HepG2 (cell line): ENCODE measurements around the gene SCRG1. TPM values are rescaled to one million over a fixed set of nuclear protein-coding genes. Genes with fewer than 3 reads are reported as not detected.

Experiments
- ATAC-seq: fragments of 200-7000 bp; cut with Tn5 transposase; 3 replicates; pipeline ENCODE4 v1.9.1; 2020; ENCODE audit warnings: mild to moderate bottlenecking, moderate library complexity
- BruUV-seq: library from RNA; stranded (reverse); fragments of 400-500 nt; replicated peaks from 2 replicates; lab custom pipeline; 2021; lab: Mats Ljungman, UMichigan
- CTCF ChIA-PET: fragments of 300-600 bp; formaldehyde crosslinking; extraction: SDS; loops from one replicate; lab custom pipeline; 2021; ENCODE audit warnings: low total read pairs, inconsistent platforms, low intra/inter-chr PET ratio; lab: Yijun Ruan, JAX
- POLR2A ChIA-PET: fragments of 350-600 bp; sonication (Branson Sonifier 250); formaldehyde crosslinking; loops from one replicate; lab custom pipeline; 2020; ENCODE audit warnings: antibody characterized with exemption, inconsistent platforms; lab: Yijun Ruan, JAX
- DNase-seq: peaks from one replicate; pipeline ENCODE4 v3.0.0-alpha.2; 2015; ENCODE audit warnings: low spot score
- FAIRE-seq: peaks from 3 replicates; lab custom pipeline; 2011; peaks lifted over from hg19 to GRCh38; lab: Jason Lieb, UNC
- H2AFZ ChIP-seq: one replicate; pipeline ENCODE4 v1.6.1; 2011; ENCODE audit warnings: low read length, inconsistent platforms
- H3K27ac ChIP-seq: fragments of 300-600 bp; 3 replicates; pipeline ENCODE4 v1.8.0; 2011; ENCODE audit warnings: mixed run types, mild to moderate bottlenecking, mixed read lengths, low read length, inconsistent platforms; ENCODE audit not compliant: insufficient read depth; ENCODE audit errors: extremely low read length
- H3K27me3 ChIP-seq, 2 experiments: fragments of 200-600 bp in 1 of 2; 2 replicates in 1 of 2; 3 replicates in 1 of 2; pipeline versions ENCODE4 v1.6.0 to v1.8.0; 2011; ENCODE audit warnings: low read length in 2 of 2, mild to moderate bottlenecking in 2 of 2, moderate library complexity in 2 of 2, inconsistent platforms in 1 of 2; ENCODE audit not compliant: insufficient read depth in 2 of 2, control insufficient read depth in 1 of 2
- H3K36me3 ChIP-seq, 2 experiments: fragments of 200-600 bp in 1 of 2; replicated peaks in 1 of 2; 2 replicates in 1 of 2; 3 replicates in 1 of 2; pipeline versions ENCODE4 v1.5.1 to v1.8.0; 2011; ENCODE audit warnings: low read length in 2 of 2, inconsistent platforms in 1 of 2; ENCODE audit not compliant: insufficient read depth in 2 of 2, control insufficient read depth in 1 of 2
- H3K4me1 ChIP-seq: 2 replicates; pipeline ENCODE4 v1.5.1; 2012; ENCODE audit warnings: low read length, inconsistent platforms; ENCODE audit not compliant: insufficient read depth
- H3K4me2 ChIP-seq: 2 replicates; pipeline ENCODE4 v1.6.0; 2011; ENCODE audit warnings: low read depth, low read length, inconsistent platforms
- H3K4me3 ChIP-seq, 3 experiments: fragments of 200-600 bp in 1 of 3; sonication (generic), shearing (Covaris generic) in 1 of 3; replicated peaks in 1 of 3; 2 replicates each; pipeline ENCODE4 v1.5.1; 2011 to 2016; ENCODE audit warnings: low read length in 3 of 3, inconsistent platforms in 2 of 3, low read depth in 2 of 3, mild to moderate bottlenecking in 2 of 3, control low read depth in 1 of 3, mixed read lengths in 1 of 3; ENCODE audit not compliant: insufficient read depth in 1 of 3
- H3K79me2 ChIP-seq: one replicate; pipeline ENCODE4 v1.6.1; 2011; ENCODE audit warnings: low read length, inconsistent platforms; ENCODE audit not compliant: insufficient read depth
- H3K9ac ChIP-seq: 2 replicates; pipeline ENCODE4 v1.6.0; 2011; ENCODE audit warnings: mild to moderate bottlenecking, low read depth, low read length, inconsistent platforms; ENCODE audit not compliant: insufficient read depth
- H3K9me3 ChIP-seq: 2 replicates; pipeline ENCODE4 v1.5.1; 2012; ENCODE audit warnings: mild to moderate bottlenecking, low read length
- H4K20me1 ChIP-seq: 2 replicates; pipeline ENCODE4 v1.6.0; 2011; ENCODE audit warnings: inconsistent platforms, mild to moderate bottlenecking, low read length, moderate library complexity; ENCODE audit not compliant: insufficient read depth
- ARNTL ChIP-seq: sonication (generic); formaldehyde crosslinking; IDR thresholded peaks from 2 replicates; pipeline ENCODE4 v1.4.0; 2020; ENCODE audit warnings: mild to moderate bottlenecking, missing genetic modification reagents
- ELF3 ChIP-seq: IDR thresholded peaks from 2 replicates; pipeline ENCODE4 v1.6.1; 2016; ENCODE audit warnings: missing genetic modification reagents, missing compliant biosample characterization
- KAT8 ChIP-seq: IDR thresholded peaks from 2 replicates; pipeline ENCODE4 v1.6.1; 2016; ENCODE audit warnings: missing genetic modification reagents, missing compliant biosample characterization
- LCORL ChIP-seq, 2 experiments: fragments of 450-650 bp in 1 of 2; sonication (generic) in 1 of 2; formaldehyde crosslinking in 1 of 2; IDR thresholded peaks; 2 replicates each; pipeline versions ENCODE4 v1.5.0 to v1.6.1; 2017 to 2020; ENCODE audit warnings: antibody characterized with exemption in 1 of 2, missing genetic modification reagents in 1 of 2
- NFYC ChIP-seq: IDR thresholded peaks from 2 replicates; pipeline ENCODE4 v1.6.1; 2016; ENCODE audit warnings: missing genetic modification reagents, missing compliant biosample characterization
- PHF20 ChIP-seq: sonication (generic); formaldehyde crosslinking; IDR thresholded peaks from 2 replicates; pipeline ENCODE4 v1.5.0; 2020; ENCODE audit warnings: mild to moderate bottlenecking, missing genetic modification reagents
- REL ChIP-seq: sonication (generic); formaldehyde crosslinking; conservative IDR thresholded peaks from 2 replicates; pipeline ENCODE4 v1.8.0; 2022; ENCODE audit warnings: mild to moderate bottlenecking, missing genetic modification reagents, moderate library complexity
- SALL2 ChIP-seq: sonication (generic); formaldehyde crosslinking; IDR thresholded peaks from 2 replicates; pipeline ENCODE4 v1.8.1; 2023; ENCODE audit warnings: mild to moderate bottlenecking, missing genetic modification reagents, inconsistent platforms
- TEAD3 ChIP-seq: optimal IDR thresholded peaks from 2 replicates; pipeline ENCODE3; 2016; ENCODE audit warnings: borderline replicate concordance
- TMF1 ChIP-seq: sonication (generic); formaldehyde crosslinking; IDR thresholded peaks from 2 replicates; pipeline ENCODE4 v1.8.1; 2022; ENCODE audit warnings: low read depth, missing genetic modification reagents
- ZMYM2 ChIP-seq: sonication (generic); formaldehyde crosslinking; IDR thresholded peaks from 2 replicates; pipeline ENCODE4 v1.8.0; 2022; ENCODE audit warnings: mild to moderate bottlenecking, missing genetic modification reagents
- ZNF292 ChIP-seq: sonication (generic); formaldehyde crosslinking; IDR thresholded peaks from 2 replicates; pipeline ENCODE4 v1.8.1; 2022; ENCODE audit warnings: mild to moderate bottlenecking, low read depth, missing genetic modification reagents, borderline replicate concordance
- ZNF672 ChIP-seq: sonication (generic); formaldehyde crosslinking; IDR thresholded peaks from 2 replicates; pipeline ENCODE4 v1.8.1; 2022; ENCODE audit warnings: missing genetic modification reagents
- ZNF788 ChIP-seq: sonication (generic); formaldehyde crosslinking; IDR thresholded peaks from 2 replicates; pipeline ENCODE4 v1.5.0; 2020; ENCODE audit warnings: mild to moderate bottlenecking, missing genetic modification reagents, borderline replicate concordance
- WGBS: methylation state at CpG from one replicate; pipeline ENCODE4 v1.1.6; 2017; ENCODE audit warnings: low lambda C conversion rate; 5-methylcytosine and 5-hydroxymethylcytosine counted together
- in situ Hi-C: cut with HindIII; loops from 2 replicates; pipeline ENCODE4 v1.10.0; 2017; ENCODE audit warnings: low pct_unique_long_range_greater_than_20kb; ENCODE audit not compliant: extremely low pct_ligation_motif_present
- intact Hi-C: fragments of 100-400 bp; cut with micrococcal nuclease; formaldehyde crosslinking; loops from one replicate; pipeline ENCODE4 v1.10.0; 2022; ENCODE audit not compliant: unreplicated experiment
- polyA plus RNA-seq, 8 experiments: library from polyadenylated mRNA; depleted of rRNA in 3 of 8; stranded (reverse) in 7 of 8; unstranded in 1 of 8; fragments of >200 nt; fragmentation: Illumina TruSeq in 4 of 8; extraction: Trizol in 4 of 8; gene quantifications; 2 replicates each; pipeline versions ENCODE4 v1.2.1 to v1.2.3, GENCODE V29; 2011 to 2016; ENCODE audit warnings: low read depth in 4 of 8, missing spikeins in 1 of 8, mixed read lengths in 1 of 8; ENCODE audit not compliant: insufficient read depth in 1 of 8
- total RNA-seq, 5 experiments: library from RNA; depleted of rRNA; stranded (reverse); fragments of >200 nt; fragmentation: Illumina TruSeq; extraction: Trizol; gene quantifications; 2 replicates each; pipeline ENCODE4 v1.2.3, GENCODE V29; 2016; ENCODE audit warnings: low read depth in 1 of 5
- TF ChIP-seq, protein P1 (sequence below): IDR thresholded peaks from 2 replicates; pipeline ENCODE4 v1.6.1; 2016; ENCODE audit warnings: missing compliant biosample characterization, missing genetic modification reagents, borderline replicate concordance
- TF ChIP-seq, protein P2 (sequence below): sonication (generic); formaldehyde crosslinking; IDR thresholded peaks from 2 replicates; pipeline ENCODE4 v1.4.0; 2020; ENCODE audit warnings: missing genetic modification reagents

Gene SCRG1
- total and polyA plus RNA-seq, 2 of the 13 experiments (the other 11 are each of a cell fraction or from before 2014, with no cell fraction given): not detected

DNA sequence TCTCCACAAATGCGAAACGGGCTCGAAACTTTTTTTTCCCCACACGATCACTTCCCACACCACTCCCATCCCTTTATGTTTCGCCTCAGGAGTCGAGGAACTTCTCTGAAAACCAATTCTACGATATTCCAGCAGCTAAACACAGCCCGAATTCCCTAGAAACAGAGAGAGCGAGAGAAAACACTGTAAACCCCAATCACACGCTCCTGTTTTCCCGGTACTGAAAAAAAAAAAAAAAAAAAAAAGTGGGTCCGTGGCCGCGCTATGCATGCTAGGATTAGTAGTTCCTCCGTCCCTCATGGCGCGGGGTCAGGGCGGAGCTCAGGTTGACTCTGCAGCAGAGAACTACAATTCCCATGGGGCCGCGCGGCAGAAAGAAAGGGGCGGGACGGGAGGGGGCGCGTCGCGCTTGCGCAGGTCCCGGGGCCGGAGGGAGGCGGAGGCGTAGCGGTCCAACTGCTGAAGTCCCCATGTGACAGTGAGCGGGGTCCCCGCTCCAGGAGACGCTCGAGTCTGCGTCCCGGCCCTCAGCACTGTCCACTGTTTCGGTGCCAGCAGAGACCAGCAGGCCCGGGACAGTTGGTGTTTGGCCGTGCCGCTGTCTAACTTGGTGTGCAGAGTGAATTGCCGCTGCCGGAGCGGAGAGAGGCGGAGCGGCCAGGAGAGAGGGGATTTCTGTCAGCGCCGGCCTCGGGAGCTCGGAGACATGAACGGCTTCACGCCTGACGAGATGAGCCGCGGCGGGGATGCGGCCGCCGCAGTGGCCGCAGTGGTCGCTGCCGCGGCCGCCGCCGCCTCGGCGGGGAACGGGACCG, 28.2 kb downstream of the SCRG1 start, which contains the start of gene SAP30:
TSS of gene SAP30 (plus strand) at position 478 of the 815 bp plus-strand sequence. CDS start at position 707, 229 bp downstream.
- H3K9ac ChIP-seq: peak within 1 kb of the TSS; percentile 87
- H3K4me1 ChIP-seq: peaks cover 17% of the 10 kb centered on the region
- peak within 1 kb of the TSS; percentile 91 to 94 (median 92) for H3K4me3 ChIP-seq
- H3K36me3 ChIP-seq: peaks cover 0 to 2% of the 10 kb centered on the region in 2 experiments; a peak in 3 of 5 replicates
- in situ Hi-C loops: loop anchor here (5.0 kb wide), 1 partner anchor 38 kb away; the partner anchor contains the start of gene HMGB2
- H3K4me2 ChIP-seq: peak within 1 kb of the TSS; percentile 97
- peaks cover 28% of the 10 kb centered on the region for H3K79me2 ChIP-seq
- peak within 1 kb of the TSS; percentile 91 for H3K27ac ChIP-seq
- H2AFZ ChIP-seq: peak within 1 kb of the TSS; percentile 92
- CTCF ChIA-PET: no interaction called here
- no peaks in the 10 kb centered on the region for H4K20me1 ChIP-seq
- no TSS peak for BruUV-seq
- FAIRE-seq (peak; percentile 80), DNase-seq (peak; percentile 95), ATAC-seq (peak; percentile 89)
- no peaks in the 10 kb centered on the region for H3K9me3 ChIP-seq
- intact Hi-C loops: loop anchor here (1.0 kb wide), 1 partner anchor 36 kb away; the partner anchor contains the start of gene HMGB2
- POLR2A ChIA-PET: interaction anchor here (0.7 to 6.1 kb wide), 5 partner anchors 10 to 119 kb away, joined by 3 to 109 read pairs (median 3); partner anchors contain the start of gene HMGB2
- WGBS: 4% methylated on average over 24 of the region's 72 CpGs
- H3K27me3 ChIP-seq: no peaks in the 10 kb centered on the region; a peak in 1 of 5 replicates
- TF ChIP-seq ZNF788 (CRISPR knock-in tag) (peak; percentile 67; the same call in 1 of the 2 replicates), ZNF672 (CRISPR knock-in tag) (no peak), SALL2 (CRISPR knock-in tag) (no peak), ARNTL (CRISPR knock-in tag) (peak; percentile 77), ELF3 (CRISPR knock-in tag) (peak; percentile 57; the same call in 1 of the 2 replicates), REL (CRISPR knock-in tag) (0 out of 2 replicates have a peak, but pooled peaks have one; percentile 11), LCORL (IDR thresholded peaks at IDR 0.05) (no peak), LCORL (CRISPR knock-in tag; IDR thresholded peaks at IDR 0.05) (peak; percentile 56; the same call in 1 of the 2 replicates), PHF20 (CRISPR knock-in tag) (peak; percentile 35; the same call in 1 of the 2 replicates), ZMYM2 (CRISPR knock-in tag) (peak; percentile 32; the same call in 1 of the 2 replicates), KAT8 (CRISPR knock-in tag) (peak; percentile 50; the same call in 1 of the 2 replicates), TMF1 (0 out of 2 replicates have a peak, but pooled peaks have one; percentile 16), NFYC (no peak), TEAD3 (peak; percentile 45), ZNF292 (CRISPR knock-in tag) (peak; percentile 62; the same call in 1 of the 2 replicates)
- TF ChIP-seq, protein P1, sequence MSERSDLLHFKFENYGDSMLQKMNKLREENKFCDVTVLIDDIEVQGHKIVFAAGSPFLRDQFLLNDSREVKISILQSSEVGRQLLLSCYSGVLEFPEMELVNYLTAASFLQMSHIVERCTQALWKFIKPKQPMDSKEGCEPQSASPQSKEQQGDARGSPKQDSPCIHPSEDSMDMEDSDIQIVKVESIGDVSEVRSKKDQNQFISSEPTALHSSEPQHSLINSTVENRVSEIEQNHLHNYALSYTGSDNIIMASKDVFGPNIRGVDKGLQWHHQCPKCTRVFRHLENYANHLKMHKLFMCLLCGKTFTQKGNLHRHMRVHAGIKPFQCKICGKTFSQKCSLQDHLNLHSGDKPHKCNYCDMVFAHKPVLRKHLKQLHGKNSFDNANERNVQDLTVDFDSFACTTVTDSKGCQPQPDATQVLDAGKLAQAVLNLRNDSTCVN (CRISPR knock-in tag): peak; percentile 63; the same call in 1 of the 2 replicates
- TF ChIP-seq, protein P2, sequence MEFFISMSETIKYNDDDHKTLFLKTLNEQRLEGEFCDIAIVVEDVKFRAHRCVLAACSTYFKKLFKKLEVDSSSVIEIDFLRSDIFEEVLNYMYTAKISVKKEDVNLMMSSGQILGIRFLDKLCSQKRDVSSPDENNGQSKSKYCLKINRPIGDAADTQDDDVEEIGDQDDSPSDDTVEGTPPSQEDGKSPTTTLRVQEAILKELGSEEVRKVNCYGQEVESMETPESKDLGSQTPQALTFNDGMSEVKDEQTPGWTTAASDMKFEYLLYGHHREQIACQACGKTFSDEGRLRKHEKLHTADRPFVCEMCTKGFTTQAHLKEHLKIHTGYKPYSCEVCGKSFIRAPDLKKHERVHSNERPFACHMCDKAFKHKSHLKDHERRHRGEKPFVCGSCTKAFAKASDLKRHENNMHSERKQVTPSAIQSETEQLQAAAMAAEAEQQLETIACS (CRISPR knock-in tag): peak; percentile 72
